Measurements from ENCODE around the gene IL26.

Gene IL26

GRCh38 chr12:68225576-68226476 is at the start of gene IL26:
Gene IL26, minus strand, starts transcription at chr12:68225810. Its CDS starts 54 bp downstream, at chr12:68225756.
- DNase-seq, result no peak

DNA sequence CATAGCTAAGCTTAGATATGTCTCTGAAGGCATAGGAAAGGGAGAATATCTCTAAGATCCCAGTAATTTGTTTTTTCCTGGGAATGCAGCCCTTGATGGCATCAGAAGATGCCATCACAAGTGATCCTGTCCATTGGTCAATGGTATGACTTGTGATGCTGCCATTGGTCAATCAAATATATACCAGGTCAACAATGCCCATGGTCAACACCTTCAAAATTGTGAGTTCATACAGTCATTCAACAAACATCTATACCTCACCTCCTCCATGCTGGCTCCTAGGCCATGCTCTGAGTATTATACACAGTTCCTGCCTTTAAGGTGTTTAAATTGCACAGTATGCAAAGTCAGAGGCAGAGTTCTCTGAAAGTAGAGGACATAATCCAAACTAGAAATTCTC is 47.1 kb upstream of the IL26 start:
- DNase-seq, result no peak

- no peak for DNase-seq
These were observed 45.7 kb upstream of the IL26 start for GRCh38 chr12:68271346-68271745.

- no peak for DNase-seq
These were observed 44.7 kb upstream of the IL26 start for GRCh38 chr12:68270358-68270757.

GRCh38 chr12:68269779-68270178 is 44.2 kb upstream of the IL26 start:
- DNase-seq, result no peak

- DNase-seq, result no peak
These were observed 43.4 kb upstream of the IL26 start for GRCh38 chr12:68268967-68269366.

DNA sequence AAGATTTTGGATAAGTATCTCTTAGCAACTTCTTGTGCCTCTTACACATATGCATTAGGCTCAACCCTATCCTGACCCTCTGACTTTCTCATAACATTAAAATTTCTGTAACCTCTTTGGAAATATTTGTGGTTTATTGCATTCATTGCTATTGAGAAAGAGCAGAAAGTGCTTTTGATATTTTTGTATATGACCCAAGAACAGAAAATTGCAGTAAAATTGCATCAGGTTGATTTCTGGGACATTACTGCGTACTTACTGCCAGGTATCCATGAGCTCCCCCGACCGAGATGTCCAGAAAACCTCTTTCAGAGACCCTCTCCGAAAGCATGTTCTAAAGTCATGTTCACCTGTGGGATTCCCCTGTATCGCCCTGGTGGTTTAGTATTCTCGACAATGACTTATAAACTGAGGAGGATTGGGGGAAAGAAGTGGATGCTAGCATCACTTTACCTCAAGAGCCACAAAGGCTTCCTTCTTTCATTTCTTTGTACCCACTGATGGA is 42.3 kb upstream of the IL26 start:
- DNase-seq, result no peak

GRCh38 chr12:68264857-68265256 is 39.2 kb upstream of the IL26 start:
- no peak for DNase-seq

- DNase-seq, result no peak
These were observed 38.7 kb upstream of the IL26 start for GRCh38 chr12:68264158-68264855.

DNA sequence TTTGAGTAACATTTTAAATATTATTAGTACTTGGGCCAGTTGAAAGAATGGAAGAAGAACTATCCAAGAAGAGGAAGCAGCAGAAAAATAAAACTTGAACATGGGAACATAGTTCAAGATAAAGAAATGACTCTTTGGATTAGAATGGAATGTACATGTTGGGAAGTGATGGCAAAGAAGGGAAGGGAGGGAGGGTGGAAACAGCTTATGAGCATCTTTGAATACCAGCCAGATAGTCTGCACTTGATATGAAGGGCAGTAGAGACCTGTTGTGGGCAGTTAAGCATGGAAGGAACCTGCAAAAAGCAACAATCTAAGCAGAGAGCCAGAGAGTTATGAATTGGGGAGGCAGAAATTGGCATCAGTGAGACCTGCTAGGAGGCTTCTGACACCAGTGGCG is 37.8 kb upstream of the IL26 start:
- DNase-seq, result no peak

DNA sequence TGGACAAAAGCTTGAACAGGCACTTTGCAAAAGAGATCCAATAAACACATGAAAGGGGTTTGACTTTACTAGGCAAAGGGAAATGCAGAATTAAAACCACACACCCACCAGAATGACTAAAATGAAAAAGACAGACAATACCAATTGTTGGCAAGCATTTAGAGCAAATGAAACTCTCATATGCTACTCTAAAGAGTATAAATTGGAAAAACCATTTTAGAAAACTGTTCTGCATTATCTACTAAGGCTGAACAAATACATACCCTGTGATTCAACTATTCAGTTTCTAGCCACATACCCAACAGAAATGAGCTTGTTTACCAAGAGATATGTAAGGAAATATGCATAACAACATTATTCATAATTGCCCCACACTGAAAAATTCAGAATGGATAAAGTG is 36.3 kb upstream of the IL26 start:
- DNase-seq, result no peak

DNA sequence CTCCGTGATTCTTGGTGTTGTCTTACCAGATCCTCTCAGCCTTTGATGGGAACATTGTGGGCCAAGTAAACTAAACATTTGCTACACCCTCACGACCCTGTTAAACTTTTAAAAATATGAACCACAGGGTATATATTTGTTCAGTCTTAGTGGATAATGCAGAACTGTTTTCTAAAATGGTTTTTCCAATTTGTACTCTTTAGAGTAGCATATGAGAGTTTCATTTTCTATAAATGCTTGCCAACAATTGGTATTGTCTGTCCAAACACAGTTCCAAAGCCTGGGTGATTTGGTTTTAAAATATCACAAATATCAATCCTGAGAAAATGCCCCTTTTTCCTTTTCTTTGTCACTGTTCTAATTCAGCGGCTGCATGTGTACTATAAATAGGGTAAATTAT is 34.5 kb upstream of the IL26 start:
- no peak for DNase-seq

DNA sequence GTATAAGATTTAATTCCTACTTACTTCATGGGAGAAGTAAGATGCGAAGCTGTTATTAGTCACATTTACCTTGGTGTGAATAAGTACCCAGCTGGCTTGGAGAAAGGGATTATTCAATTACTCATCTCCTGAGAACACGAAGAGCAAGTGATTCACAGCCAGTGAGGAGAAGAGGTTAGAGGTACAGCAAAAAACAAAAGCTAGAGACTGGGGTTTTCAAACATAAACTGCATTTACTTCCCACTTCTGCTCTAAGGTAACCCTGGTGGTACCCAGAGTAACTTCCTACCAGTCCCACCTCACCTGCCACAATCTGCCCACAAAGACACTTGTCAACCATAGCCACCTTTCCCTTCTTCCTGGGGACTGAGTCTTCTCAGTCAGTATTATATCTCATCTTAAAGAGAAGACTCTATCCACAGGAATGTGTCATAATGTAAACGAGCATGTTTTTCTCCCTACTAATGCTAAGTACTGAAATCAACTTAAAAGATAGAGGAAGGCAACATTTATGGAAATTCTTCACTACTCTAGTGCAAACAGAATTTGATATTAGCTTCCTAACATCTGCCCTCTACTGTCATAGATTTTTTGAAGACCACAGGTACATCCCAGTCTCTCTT is 33.8 kb upstream of the IL26 start:
- no peak for DNase-seq

GRCh38 chr12:68253504-68253903 is 27.9 kb upstream of the IL26 start, which contains the start of gene IL22:
Gene IL22, minus strand, starts transcription at chr12:68253604. Its CDS starts 156 bp downstream, at chr12:68253448.
- no peak for DNase-seq

GRCh38 chr12:68252077-68252476 is 26.5 kb upstream of the IL26 start:
- no peak for DNase-seq

DNA sequence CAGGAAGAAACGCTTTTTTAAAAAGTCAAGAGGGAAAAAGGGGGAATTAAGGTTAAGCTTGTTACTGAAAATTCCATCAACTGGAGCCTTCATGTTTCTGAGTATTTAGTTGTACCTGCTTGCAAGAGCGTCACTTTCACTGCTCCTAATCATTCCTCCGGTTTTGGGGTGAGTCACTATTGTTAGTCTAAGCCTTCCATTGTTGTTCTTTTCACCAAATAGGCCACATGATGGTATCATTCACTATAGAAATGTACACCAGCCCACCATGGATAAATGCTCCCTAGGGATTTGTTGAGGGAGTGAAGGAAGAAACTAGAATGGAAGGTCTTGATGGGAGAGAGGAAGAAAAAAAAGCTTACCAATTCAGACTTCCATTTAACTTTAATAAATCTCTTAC is 24.8 kb upstream of the IL26 start:
- no peak for DNase-seq

GRCh38 chr12:68247785-68248184 is 22.2 kb upstream of the IL26 start:
- no peak for DNase-seq

DNA sequence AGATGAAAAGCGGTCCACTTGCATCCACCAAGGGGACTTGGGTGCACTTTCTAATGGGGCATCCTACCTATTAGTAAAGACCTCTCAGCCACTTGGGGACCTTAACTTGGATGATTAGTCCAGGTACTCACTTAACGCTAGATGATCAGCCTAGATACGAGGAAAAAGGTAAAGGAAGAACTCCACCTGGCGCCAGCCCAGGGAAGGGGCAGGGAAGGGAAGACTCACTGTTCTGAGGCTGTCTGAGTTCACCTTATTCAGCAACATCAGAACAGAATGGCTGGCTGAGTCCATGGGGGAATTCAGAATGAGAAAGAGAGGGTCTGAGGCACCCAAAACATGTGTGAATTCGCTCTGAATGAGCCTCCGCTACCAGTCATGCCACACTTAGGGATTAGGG is 20.7 kb upstream of the IL26 start:
- no peak for DNase-seq

DNA sequence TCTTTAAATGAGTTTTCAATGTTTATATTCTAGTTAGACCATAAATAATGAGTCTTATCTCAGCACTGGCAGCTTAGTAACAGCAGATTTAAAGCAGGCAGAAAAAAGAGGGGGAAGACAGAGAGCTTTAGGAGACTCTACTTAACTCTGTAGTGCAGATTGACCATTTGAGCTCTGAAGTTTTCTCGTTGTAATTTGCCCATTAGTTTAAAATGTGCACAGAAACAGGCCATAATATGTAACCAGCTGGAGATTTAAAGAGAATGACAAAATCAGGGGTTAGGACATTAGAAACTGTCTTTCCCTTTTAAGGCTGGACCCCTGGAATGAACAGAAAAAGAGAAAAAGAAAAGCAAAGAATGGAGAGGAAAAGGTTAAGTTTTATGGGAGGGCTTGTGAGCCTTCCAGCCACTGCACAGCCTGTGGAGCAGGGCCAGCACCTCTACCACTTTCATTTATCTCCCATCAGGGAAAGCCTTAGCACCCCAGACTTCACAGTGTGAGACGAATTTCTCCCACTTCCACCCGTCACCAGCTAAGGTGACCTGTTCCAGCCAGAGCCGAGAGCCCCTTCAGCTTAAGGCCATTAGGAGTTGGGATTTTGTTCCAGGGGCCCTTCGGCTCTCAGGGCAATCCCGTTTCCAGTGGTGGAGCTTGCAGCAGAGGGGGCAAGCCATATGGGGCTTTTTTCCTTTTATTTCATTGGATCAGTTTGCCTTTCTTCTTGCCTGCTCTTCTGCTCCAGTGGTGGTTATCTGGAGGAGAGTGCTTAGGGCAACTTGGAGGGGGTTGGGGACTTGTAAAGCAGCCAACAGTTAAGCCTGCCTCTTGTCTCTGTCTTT is 19.8 kb upstream of the IL26 start:
- DNase-seq, result no peak

- DNase-seq, result no peak
These were observed 17.2 kb upstream of the IL26 start for GRCh38 chr12:68242777-68243176.

DNA sequence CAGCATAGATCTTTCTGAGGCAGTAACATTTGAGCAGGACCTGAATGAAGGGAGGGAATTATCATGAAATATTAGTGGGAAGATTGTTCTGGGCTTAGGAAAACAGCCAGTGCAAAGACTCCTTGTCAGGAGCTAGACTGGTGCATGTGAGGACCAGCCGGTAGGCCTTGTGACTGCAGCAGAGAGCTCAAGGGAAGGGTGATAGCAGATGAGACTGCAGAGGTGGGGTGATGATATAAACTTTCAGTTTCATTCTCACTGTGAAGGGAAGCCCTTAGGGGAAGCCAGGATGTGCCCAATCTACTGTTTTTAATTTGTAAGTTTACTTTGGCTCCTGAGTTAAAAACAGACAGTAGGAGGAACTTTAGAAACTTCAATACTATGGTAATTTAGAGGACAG is 15.4 kb upstream of the IL26 start:
- DNase-seq, result peak; percentile 29 to 58

- no peak for DNase-seq
These were observed 14.5 kb upstream of the IL26 start for GRCh38 chr12:68240079-68240478.
